SKM-1 (cell line): ENCODE data around the gene PSENEN.
"Not testable (repeated sequence)": the region's sequence is repeated elsewhere in the genome, so short reads cannot be mapped to it uniquely, and the experiment has no call there.

Experiments
- DNase-seq: peaks from one replicate; lab custom pipeline; 2025; ENCODE audit not compliant: unreplicated experiment; lab: John Stamatoyannopoulos, UW

PSENEN gene

DNA sequence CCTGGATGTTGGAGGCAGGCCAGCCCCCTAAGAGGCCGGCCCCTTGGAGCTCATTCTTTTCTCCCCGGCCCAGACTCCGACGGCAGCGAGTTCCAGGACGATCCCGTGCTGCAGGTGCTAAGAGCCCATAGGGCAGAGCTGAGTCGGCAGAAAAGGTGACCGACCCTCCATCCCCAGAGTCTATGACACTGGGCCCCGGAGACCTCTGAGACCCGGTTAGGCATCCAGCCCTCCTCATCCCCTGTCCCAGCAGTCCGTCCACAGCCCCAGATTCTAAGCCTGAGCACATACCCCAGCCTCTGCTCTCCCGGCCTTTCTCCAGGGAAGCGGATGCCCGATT lies 22.6 kb downstream of the PSENEN start:
- no peak for DNase-seq

DNA sequence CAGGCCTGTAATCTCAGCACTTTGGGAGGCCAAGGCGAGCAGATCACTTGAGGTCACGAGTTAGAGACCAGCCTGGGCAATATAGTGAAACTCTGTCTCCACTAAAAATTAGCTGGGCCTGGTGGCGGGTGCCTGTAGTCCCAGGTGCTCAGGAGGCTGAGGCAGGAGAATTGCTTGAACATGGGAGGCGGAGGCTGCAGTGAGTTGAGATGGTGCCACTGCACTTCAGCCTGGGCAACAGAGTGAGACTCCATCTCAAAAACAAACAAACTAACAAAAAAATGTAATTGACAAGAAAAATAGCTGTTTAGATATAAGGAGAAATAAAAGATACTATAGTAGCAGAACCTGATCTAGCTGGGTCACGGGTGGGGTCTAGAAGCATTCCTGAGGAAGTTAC lies 26.9 kb downstream of the PSENEN start:
- DNase-seq = not testable (repeated sequence)

DNA sequence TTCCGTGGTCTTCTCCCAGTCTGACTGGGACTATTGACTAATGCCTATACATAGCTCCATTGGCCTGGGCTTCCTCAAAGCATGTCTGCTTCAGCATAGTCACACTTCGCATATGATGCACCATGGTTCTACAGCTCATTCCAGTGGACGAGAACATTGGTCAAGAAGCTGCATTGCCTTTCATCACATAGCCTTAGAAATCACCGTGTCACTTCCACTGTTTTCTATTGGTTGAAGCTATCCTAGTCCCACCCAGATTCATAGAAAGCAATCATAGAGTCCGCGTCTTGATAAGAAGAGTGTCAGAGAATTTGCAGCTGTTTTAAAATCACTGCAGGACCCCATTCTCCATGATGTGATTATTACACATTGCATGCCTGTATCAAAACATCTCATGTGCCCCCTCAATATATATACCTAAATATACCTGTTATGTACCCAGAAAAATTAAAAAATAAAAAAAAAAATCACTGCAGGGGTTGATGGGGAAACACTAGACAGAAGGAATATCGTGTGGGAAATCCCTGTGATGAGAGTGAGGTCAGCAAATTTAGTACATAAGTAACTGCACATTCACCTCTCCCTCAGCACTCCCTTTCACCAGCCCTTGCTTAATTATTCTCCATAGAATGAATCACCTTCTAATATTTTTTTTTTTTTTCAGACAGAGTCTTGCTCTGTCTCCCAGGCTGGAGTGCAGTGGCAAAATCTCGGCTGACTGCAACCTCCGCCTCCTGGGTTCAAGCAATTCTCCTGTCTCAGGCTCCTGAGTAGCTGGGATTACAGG lies 27.8 kb downstream of the PSENEN start:
- no peak for DNase-seq

- no peak for DNase-seq
Observed at GRCh38 chr19:35774274-35775045, 29.0 kb downstream of the PSENEN start.

DNA sequence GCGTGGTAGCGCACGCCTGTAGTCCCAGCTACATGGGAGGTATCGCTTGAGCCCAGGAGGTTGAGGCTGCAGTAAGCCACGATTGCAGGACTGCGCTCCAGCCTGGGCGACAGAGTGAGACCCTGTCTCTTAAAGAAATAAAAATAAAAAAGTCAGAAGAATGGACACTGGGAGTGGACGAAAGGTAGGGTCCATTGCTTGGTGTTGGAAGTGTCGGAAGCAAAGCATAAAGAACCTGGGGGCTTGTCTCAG lies 29.5 kb downstream of the PSENEN start:
- no peak for DNase-seq

DNA sequence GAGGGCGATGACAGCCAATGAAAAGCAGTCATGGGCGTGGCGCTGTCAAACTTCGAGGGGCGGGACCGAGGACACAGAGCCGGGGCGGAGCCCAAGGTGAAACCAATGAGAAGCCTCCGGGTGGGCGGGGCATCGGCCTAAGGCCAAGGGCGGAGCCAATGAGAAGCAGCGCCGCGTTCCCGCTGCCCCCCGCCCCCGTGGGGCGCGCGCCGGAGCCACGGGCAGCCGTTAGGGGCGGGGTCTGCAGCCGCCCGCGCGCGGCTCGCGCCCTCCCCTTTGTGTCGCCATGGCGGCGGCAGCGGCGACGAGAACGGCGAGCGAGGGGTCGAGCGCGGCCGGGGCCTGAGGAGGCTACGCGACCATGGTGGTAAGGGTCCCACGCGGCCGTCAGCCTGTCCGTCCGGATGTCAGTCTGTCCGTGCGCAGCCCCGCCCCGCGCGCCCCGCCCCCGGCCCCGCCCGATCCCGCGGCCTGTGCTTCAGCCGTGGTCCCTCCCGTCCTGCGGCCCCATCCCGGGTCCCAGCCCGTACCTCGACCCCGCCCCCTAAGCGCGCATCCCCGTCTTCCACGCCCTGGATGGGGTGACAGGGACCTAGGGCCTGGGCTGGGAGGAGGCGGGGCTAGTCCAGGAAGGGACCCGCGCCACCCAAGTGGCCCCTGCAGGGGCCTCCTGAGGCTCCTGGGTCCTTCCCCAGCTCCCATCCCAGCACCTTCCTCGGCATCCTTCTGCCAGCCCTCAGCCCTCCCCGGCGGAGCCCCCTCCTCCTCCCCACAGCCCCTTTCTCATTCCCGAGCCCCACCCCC lies 30.0 kb downstream of the PSENEN start, which contains the start of gene ARHGAP33:
TSS of gene ARHGAP33 (plus strand) at position 267 of the 804 bp plus-strand sequence. CDS start at position 362, 95 bp downstream.
- DNase-seq = peak; percentile 99

DNA sequence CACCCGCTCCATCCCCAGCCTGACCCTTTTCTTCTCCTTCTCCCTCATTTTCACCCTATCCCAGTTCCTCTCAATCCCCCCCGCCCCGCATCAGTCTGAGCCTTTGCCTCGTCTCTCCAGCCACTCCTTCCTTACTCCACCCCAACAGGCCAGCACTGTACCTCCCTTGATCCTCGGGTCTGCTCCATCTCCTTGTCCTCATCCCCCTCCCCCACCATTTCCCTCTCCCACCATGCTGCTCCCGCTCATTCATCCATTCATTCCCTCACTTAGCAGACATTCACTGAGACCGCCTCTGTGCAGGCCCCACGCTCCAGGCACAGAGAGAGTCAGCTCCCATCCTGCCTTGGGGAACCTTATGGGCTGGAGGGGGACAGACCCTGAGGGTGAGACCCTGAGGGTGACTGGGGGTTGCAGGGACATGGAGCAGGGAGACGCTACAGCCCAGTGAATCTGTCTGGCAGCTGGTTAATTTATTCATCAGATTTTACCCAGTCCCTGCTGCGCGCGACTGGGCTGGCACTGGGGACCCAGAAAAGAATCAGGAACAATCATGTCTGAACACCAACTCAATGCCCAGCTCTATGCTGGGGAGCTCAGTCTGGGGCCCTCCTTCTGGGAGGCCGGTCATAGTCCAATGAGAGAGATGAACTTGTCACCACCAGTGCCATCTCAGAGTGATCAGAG lies 30.8 kb downstream of the PSENEN start:
- DNase-seq = no peak

GRCh38 chr19:35777086-35777841 lies 31.8 kb downstream of the PSENEN start:
- no peak for DNase-seq

DNA sequence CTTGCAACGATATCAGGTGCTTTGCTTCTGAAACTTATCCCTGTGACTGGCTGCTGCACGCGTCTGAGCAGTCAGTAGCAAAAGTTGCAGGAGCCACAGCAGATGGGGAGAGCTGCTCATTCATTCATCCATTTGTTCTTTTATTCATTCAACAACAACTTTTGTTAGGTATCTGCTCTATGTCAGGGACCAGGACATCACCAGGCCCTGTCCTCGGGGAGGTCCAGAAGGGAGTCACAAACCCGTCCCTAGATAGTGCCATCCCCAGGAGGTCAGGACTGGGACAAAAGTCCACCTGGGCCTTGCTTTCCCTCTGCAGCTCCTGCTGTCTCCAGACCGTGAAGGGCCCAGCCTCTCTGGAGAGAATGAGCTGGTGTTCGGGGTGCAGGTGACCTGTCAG lies 32.5 kb downstream of the PSENEN start:
- DNase-seq = no peak

GRCh38 chr19:35779033-35779432 lies 33.6 kb downstream of the PSENEN start:
- no peak for DNase-seq

- no peak for DNase-seq
Observed at GRCh38 chr19:35780058-35780457, 34.6 kb downstream of the PSENEN start.

DNA sequence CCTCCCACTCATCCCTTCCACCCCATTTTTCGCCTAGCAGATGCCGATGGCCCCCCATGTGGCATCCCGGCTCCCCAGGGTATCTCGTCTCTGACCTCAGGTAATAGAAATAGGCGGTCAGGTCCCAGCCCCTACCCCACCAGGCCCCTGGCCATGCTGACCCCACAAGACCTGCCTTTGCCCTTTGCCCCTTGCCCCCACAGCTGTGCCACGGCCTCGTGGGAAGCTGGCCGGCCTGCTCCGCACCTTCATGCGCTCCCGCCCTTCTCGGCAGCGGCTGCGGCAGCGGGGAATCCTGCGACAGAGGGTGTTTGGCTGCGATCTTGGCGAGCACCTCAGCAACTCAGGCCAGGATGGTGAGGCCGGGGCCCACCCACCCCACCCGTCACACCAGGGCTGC lies 35.3 kb downstream of the PSENEN start:
- DNase-seq = no peak

DNA sequence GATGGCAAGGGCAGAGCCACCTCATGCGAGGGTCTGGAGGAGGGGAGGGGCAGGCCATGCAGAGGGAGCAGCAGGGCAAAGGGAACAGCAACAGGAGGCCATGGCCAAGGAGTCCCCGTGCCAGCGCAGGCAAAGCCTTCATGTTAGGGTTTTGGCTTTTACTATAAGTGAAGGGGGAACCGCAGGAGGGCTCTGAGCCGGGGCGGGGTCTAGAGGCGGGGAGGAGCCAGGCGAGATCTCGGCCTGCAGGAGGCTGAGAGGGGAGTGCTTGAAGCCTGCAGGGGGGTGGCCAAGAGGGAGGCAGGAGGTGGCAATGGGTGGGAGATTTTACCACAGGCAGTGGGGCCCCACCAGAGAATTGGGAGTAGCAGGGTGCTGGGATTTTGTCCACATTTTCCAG lies 36.2 kb downstream of the PSENEN start:
- DNase-seq = no peak

- no peak for DNase-seq
Observed at GRCh38 chr19:35782589-35782988, 37.1 kb downstream of the PSENEN start.

DNA sequence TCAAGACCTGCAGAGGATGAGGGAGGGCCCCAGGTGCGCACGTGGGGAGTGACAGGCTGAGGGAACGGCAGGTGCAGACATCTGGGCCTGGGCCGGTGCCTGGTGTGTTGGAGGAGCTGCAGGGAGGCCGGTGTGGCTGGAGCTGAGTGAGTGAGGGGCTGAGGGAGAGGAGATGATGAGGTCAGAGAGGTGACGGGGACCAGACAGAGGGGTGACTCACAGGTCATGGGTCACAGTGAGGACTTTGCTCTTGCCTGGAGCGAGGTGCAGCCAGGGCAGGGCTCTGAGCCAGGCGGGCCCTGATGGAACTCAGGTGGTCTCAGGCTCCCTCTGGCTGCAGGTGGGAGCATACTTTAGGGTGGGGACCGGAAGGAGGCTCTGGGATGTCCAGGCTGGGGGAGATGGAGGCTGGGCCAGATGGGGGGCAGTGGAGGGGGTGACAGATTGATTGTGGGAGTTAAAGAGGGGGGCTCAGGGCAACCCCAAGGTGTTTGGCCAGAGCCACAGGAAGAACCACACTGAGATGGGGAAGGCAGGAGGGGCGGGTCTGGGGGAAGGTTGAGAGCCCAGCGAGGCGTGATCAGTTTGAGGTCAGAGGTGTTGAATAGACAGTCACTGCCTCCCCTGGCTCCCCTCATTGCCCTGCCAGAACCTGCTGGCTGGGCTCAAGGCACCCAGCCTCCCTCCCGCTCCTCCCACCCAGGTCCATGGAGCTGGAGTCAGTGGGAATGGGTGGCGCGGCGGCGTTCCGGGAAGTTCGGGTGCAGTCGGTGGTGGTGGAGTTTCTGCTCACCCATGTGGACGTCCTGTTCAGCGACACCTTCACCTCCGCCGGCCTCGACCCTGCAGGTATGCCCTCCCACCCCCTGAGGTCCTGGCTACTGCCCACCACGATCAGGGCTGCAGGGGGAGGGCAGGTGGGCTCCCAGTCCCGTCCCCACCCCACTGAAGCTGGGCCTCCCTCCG lies 38.3 kb downstream of the PSENEN start:
- DNase-seq = no peak

- DNase-seq = no peak
Observed at GRCh38 chr19:35784503-35785338, 39.3 kb downstream of the PSENEN start.

DNA sequence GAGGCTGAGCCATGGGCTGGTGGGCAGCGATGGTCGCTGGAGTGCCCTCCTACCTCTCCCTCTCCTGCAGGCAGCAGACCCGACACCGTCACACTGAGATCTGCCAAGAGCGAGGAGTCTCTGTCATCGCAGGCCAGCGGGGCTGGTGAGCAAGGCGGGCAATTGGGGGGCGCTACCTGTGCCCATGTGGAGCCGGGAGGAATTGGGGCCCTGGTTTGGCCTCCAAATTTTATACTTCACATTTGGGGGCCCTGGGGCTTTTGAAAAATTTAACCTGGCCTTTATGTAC lies 39.8 kb downstream of the PSENEN start:
- DNase-seq = no peak

GRCh38 chr19:35786299-35787160 lies 41.1 kb downstream of the PSENEN start:
- DNase-seq = no peak
